DOHH2 (cell line): ENCODE data around the gene KRTAP21-1.

Source experiments
- H3F3A ChIP-seq: fragments of 200-600 bp; sonication (generic), shearing (Covaris generic); 2 replicates; pipeline ENCODE4 v1.6.0; 2016; ENCODE audit warnings: antibody characterized with exemption, mild to moderate bottlenecking; ENCODE audit not compliant: control insufficient read depth, insufficient read depth
- H3K27ac ChIP-seq: fragments of 200-600 bp; sonication (generic); 2 replicates; pipeline ENCODE4 v1.5.1; 2014; ENCODE audit warnings: low read depth, mild to moderate bottlenecking, low read length, moderate library complexity
- H3K27me3 ChIP-seq: fragments of 200-600 bp; sonication (generic); 2 replicates; pipeline ENCODE4 v1.6.1; 2014; ENCODE audit warnings: mild to moderate bottlenecking, low read length, mixed read lengths; ENCODE audit not compliant: control insufficient read depth
- H3K36me3 ChIP-seq: fragments of 200-600 bp; sonication (generic); 2 replicates; pipeline ENCODE4 v1.6.1; 2014; ENCODE audit warnings: mild to moderate bottlenecking, low read length, moderate library complexity, mixed read lengths; ENCODE audit not compliant: control insufficient read depth
- H3K4me1 ChIP-seq: fragments of 200-600 bp; sonication (generic); 2 replicates; pipeline ENCODE4 v1.6.1; 2014; ENCODE audit warnings: mild to moderate bottlenecking, low read length, mixed read lengths; ENCODE audit not compliant: control insufficient read depth
- H3K4me2 ChIP-seq: fragments of 200-600 bp; sonication (generic); 2 replicates; pipeline ENCODE4 v1.6.0; 2014; ENCODE audit warnings: mild to moderate bottlenecking, low read length, moderate library complexity
- H3K4me3 ChIP-seq: fragments of 200-600 bp; sonication (generic); 2 replicates; pipeline ENCODE4 v1.5.1; 2014; ENCODE audit warnings: mild to moderate bottlenecking, low read length, mixed read lengths
- H3K79me2 ChIP-seq: fragments of 200-600 bp; sonication (generic); 2 replicates; pipeline ENCODE4 v1.6.1; 2014; ENCODE audit warnings: mild to moderate bottlenecking, low read length, mixed read lengths; ENCODE audit not compliant: control insufficient read depth
- H3K9me2 ChIP-seq: fragments of 200-600 bp; sonication (generic); replicated peaks from 2 replicates; pipeline ENCODE4 v1.6.1; 2014; ENCODE audit warnings: mild to moderate bottlenecking, low read length, mixed read lengths; ENCODE audit not compliant: control insufficient read depth
- H3K9me3 ChIP-seq: fragments of 200-600 bp; sonication (generic); 2 replicates; pipeline ENCODE4 v1.6.1; 2014; ENCODE audit warnings: antibody characterized with exemption, low read length, mixed read lengths; ENCODE audit not compliant: control insufficient read depth, insufficient read depth
- H4K20me1 ChIP-seq: fragments of 200-600 bp; sonication (generic); 2 replicates; pipeline ENCODE4 v1.6.0; 2014; ENCODE audit warnings: low read depth, mild to moderate bottlenecking, antibody characterized with exemption, low read length, moderate library complexity; ENCODE audit not compliant: control insufficient read depth, insufficient read depth
- CTCF ChIP-seq: fragments of 200-600 bp; sonication (generic); IDR thresholded peaks from one replicate; pipeline ENCODE4 v1.5.1; 2014; ENCODE audit warnings: antibody characterized with exemption, mild to moderate bottlenecking, low read depth, low read length; ENCODE audit not compliant: poor library complexity, severe bottlenecking
- EZH2phosphoT487 ChIP-seq: fragments of 200-600 bp; sonication (generic); IDR thresholded peaks from 2 replicates; pipeline ENCODE4 v1.6.1; 2017; ENCODE audit warnings: borderline replicate concordance, mild to moderate bottlenecking, antibody characterized with exemption, low read length, moderate library complexity, mixed read lengths

KRTAP21-1 gene

GRCh38 chr21:30747159-30747558 is 8.1 kb downstream of the KRTAP21-1 start, which contains the start of gene KRTAP21-2:
Gene KRTAP21-2, minus strand, starts transcription at chr21:30747259. Its CDS starts 57 bp downstream, at chr21:30747202.
- no peaks in the 10 kb centered on the region for H3K9me2 ChIP-seq
- H3K27ac ChIP-seq = no peak within 1 kb of the TSS
- no peak for TF ChIP-seq CTCF
- TF ChIP-seq EZH2phosphoT487 = no peak
- no peaks in the 10 kb centered on the region for H4K20me1 ChIP-seq
- H3K4me2 ChIP-seq = no peak within 1 kb of the TSS
- no peaks in the 10 kb centered on the region for H3F3A ChIP-seq
- no peaks in the 10 kb centered on the region for H3K9me3 ChIP-seq
- no peaks in the 10 kb centered on the region for H3K27me3 ChIP-seq
- H3K79me2 ChIP-seq = no peaks in the 10 kb centered on the region
- no peaks in the 10 kb centered on the region for H3K4me1 ChIP-seq
- H3K4me3 ChIP-seq = no peak within 1 kb of the TSS
- H3K36me3 ChIP-seq = no peaks in the 10 kb centered on the region

- H3K4me2 ChIP-seq = no peak overlapping the region
- H3K9me2 ChIP-seq = no peaks in the 10 kb centered on the region
- TF ChIP-seq CTCF = no peak
- no peak for TF ChIP-seq EZH2phosphoT487
- no peak overlapping the region for H3K27ac ChIP-seq
- H4K20me1 ChIP-seq = no peaks in the 10 kb centered on the region
- H3K27me3 ChIP-seq = no peaks in the 10 kb centered on the region
- no peaks in the 10 kb centered on the region for H3K79me2 ChIP-seq
- H3F3A ChIP-seq = no peaks in the 10 kb centered on the region
- H3K36me3 ChIP-seq = no peaks in the 10 kb centered on the region
- no peak overlapping the region for H3K4me3 ChIP-seq
- H3K4me1 ChIP-seq = no peaks in the 10 kb centered on the region
- no peaks in the 10 kb centered on the region; the same call in 1 of the 2 replicates for H3K9me3 ChIP-seq
Measured at GRCh38 chr21:30740462-30740861, 14.8 kb downstream of the KRTAP21-1 start.

GRCh38 chr21:30733026-30733425 is 22.2 kb downstream of the KRTAP21-1 start:
- H4K20me1 ChIP-seq = no peaks in the 10 kb centered on the region
- H3K4me1 ChIP-seq = no peaks in the 10 kb centered on the region
- TF ChIP-seq CTCF (no peak), EZH2phosphoT487 (no peak)
- H3F3A ChIP-seq = no peaks in the 10 kb centered on the region
- no peak overlapping the region for H3K27ac ChIP-seq
- H3K9me3 ChIP-seq = no peaks in the 10 kb centered on the region
- no peaks in the 10 kb centered on the region for H3K36me3 ChIP-seq
- no peak overlapping the region for H3K4me2 ChIP-seq
- no peaks in the 10 kb centered on the region for H3K79me2 ChIP-seq
- H3K9me2 ChIP-seq = no peaks in the 10 kb centered on the region
- no peaks in the 10 kb centered on the region for H3K27me3 ChIP-seq
- H3K4me3 ChIP-seq = no peak overlapping the region

GRCh38 chr21:30726726-30727125 is 28.5 kb downstream of the KRTAP21-1 start:
- Histone ChIP-seq H3K27ac (no peak overlapping the region), H3K4me3 (no peak overlapping the region), H3K4me1 (no peaks in the 10 kb centered on the region), H3K36me3 (no peaks in the 10 kb centered on the region), H3K79me2 (no peaks in the 10 kb centered on the region), H3K4me2 (no peak overlapping the region), H3K9me2 (no peaks in the 10 kb centered on the region), H3K27me3 (no peaks in the 10 kb centered on the region), H4K20me1 (no peaks in the 10 kb centered on the region), H3F3A (no peaks in the 10 kb centered on the region), H3K9me3 (no peaks in the 10 kb centered on the region)
- TF ChIP-seq CTCF (no peak), EZH2phosphoT487 (no peak)
